ENCODE data around the gene FMO5.
"Not testable (repeated sequence)": the region's sequence is repeated elsewhere in the genome, so short reads cannot be mapped to it uniquely, and the experiment has no call there.

The FMO5 gene

GRCh38 chr1:147204080-147204479, 21.1 kb downstream of the FMO5 start:
- no peak for DNase-seq

- no peak for DNase-seq
These were observed 22.6 kb downstream of the FMO5 start for GRCh38 chr1:147202576-147202975.

GRCh38 chr1:147201786-147202185, 23.4 kb downstream of the FMO5 start:
- no peak for DNase-seq

- no peak for DNase-seq
These were observed 23.9 kb downstream of the FMO5 start for GRCh38 chr1:147201276-147201675.

- DNase-seq = not testable (repeated sequence)
These were observed 27.8 kb downstream of the FMO5 start for GRCh38 chr1:147197324-147197723.

GRCh38 chr1:147189514-147189913, 35.6 kb downstream of the FMO5 start:
- DNase-seq = peak in 5 of 14 donors; percentile 0 to 37 (median 3)

- DNase-seq = no peak
These were observed 39.7 kb downstream of the FMO5 start for GRCh38 chr1:147185432-147185831.

GRCh38 chr1:147177611-147178380, 47.3 kb downstream of the FMO5 start:
- no peak for DNase-seq

GRCh38 chr1:147172168-147173016, 52.7 kb downstream of the FMO5 start, which contains the start of gene PRKAB2:
PRKAB2 (minus strand) TSS chr1:147172470; CDS start chr1:147172144, 326 bp downstream.
- peak; percentile 42 to 98 (median 94) for DNase-seq

- DNase-seq = peak in 7 of 14 donors; percentile 3 to 68 (median 33)
These were observed 53.6 kb downstream of the FMO5 start for GRCh38 chr1:147171399-147172167.

- DNase-seq = no peak
These were observed 55.1 kb downstream of the FMO5 start for GRCh38 chr1:147169840-147170674.

- no peak for DNase-seq
These were observed 56.0 kb downstream of the FMO5 start for GRCh38 chr1:147169171-147169570.

- peak in 1 of 14 donors; percentile 2 for DNase-seq
These were observed 56.5 kb downstream of the FMO5 start for GRCh38 chr1:147168626-147169058.

- no peak for DNase-seq
These were observed 57.8 kb downstream of the FMO5 start for GRCh38 chr1:147167365-147167764.

GRCh38 chr1:147163019-147163418, 62.1 kb downstream of the FMO5 start:
- DNase-seq = no peak

GRCh38 chr1:147162093-147162492, 63.0 kb downstream of the FMO5 start:
- no peak for DNase-seq

GRCh38 chr1:147157116-147157515, 68.0 kb downstream of the FMO5 start:
- not testable (repeated sequence) for DNase-seq

- no peak for DNase-seq
These were observed 68.5 kb downstream of the FMO5 start for GRCh38 chr1:147156642-147157041.

- no peak for DNase-seq
These were observed 72.4 kb downstream of the FMO5 start for GRCh38 chr1:147152772-147153171.

- DNase-seq = no peak
These were observed 73.9 kb downstream of the FMO5 start for GRCh38 chr1:147151244-147151643.

- no peak for DNase-seq
These were observed 82.3 kb downstream of the FMO5 start for GRCh38 chr1:147142886-147143285.
